H9 (cell line): ENCODE data around the gene CRELD2. TPM values are rescaled to one million over a fixed set of nuclear protein-coding genes. Genes with fewer than 3 reads are reported as not detected.

ENCODE experiments used
- DNase-seq: peaks from one replicate; pipeline ENCODE4 v3.0.0-alpha.2; 2017
- H2AFZ ChIP-seq: one replicate; pipeline ENCODE4 v1.6.1; 2013; ENCODE audit warnings: mild to moderate bottlenecking, low read length, control low read depth, moderate library complexity
- H2AK5ac ChIP-seq: 2 replicates; pipeline ENCODE4 v1.6.1; 2013; ENCODE audit warnings: low read length, control low read depth, mixed read lengths; ENCODE audit not compliant: insufficient read length
- H2BK120ac ChIP-seq: one replicate; pipeline ENCODE4 v1.6.1; 2013; ENCODE audit warnings: low read depth, mild to moderate bottlenecking, low read length, control low read depth, inconsistent platforms; ENCODE audit not compliant: poor library complexity, severe bottlenecking
- H2BK12ac ChIP-seq: 2 replicates; pipeline ENCODE4 v1.6.1; 2013; ENCODE audit warnings: low read length, control low read depth, mixed read lengths, low read depth; ENCODE audit not compliant: insufficient read length
- H2BK15ac ChIP-seq: 2 replicates; pipeline ENCODE4 v1.6.1; 2013; ENCODE audit warnings: low read depth, low read length, control low read depth
- H2BK20ac ChIP-seq: one replicate; pipeline ENCODE4 v1.6.1; 2013; ENCODE audit warnings: low read depth, mild to moderate bottlenecking, low read length, control low read depth, inconsistent platforms; ENCODE audit not compliant: poor library complexity, severe bottlenecking
- H2BK5ac ChIP-seq: 2 replicates; pipeline ENCODE4 v1.6.1; 2013; ENCODE audit warnings: low read length, control low read depth, mixed read lengths; ENCODE audit not compliant: insufficient read length
- H3K14ac ChIP-seq: 2 replicates; pipeline ENCODE4 v1.6.1; 2013; ENCODE audit warnings: low read length, control low read depth; ENCODE audit not compliant: insufficient read depth
- H3K18ac ChIP-seq: 2 replicates; pipeline ENCODE4 v1.6.1; 2013; ENCODE audit warnings: low read depth, mild to moderate bottlenecking, mixed read lengths, low read length, control low read depth; ENCODE audit not compliant: insufficient read length
- H3K23ac ChIP-seq: 2 replicates; pipeline ENCODE4 v1.6.1; 2013; ENCODE audit warnings: low read length, control low read depth, mixed read lengths, low read depth; ENCODE audit not compliant: insufficient read length
- H3K23me2 ChIP-seq: 2 replicates; pipeline ENCODE4 v1.6.1; 2013; ENCODE audit warnings: low read depth, mild to moderate bottlenecking, mixed read lengths, low read length, control low read depth; ENCODE audit not compliant: insufficient read length, poor library complexity, severe bottlenecking
- H3K27ac ChIP-seq: 2 replicates; pipeline ENCODE4 v1.5.1; 2013; ENCODE audit warnings: low read length, control low read depth, mixed read lengths, low read depth; ENCODE audit not compliant: insufficient read length
- H3K27me3 ChIP-seq: 2 replicates; pipeline ENCODE4 v1.6.1; 2013; ENCODE audit warnings: low read length, control low read depth, inconsistent platforms; ENCODE audit not compliant: insufficient read depth
- H3K4ac ChIP-seq: 2 replicates; pipeline ENCODE4 v1.6.1; 2013; ENCODE audit warnings: low read depth, mild to moderate bottlenecking, control low read depth, inconsistent platforms, low read length, moderate library complexity
- H3K4me1 ChIP-seq: 2 replicates; pipeline ENCODE4 v1.6.1; 2013; ENCODE audit warnings: low read length, control low read depth, inconsistent platforms; ENCODE audit not compliant: insufficient read depth
- H3K4me2 ChIP-seq: 2 replicates; pipeline ENCODE4 v1.6.1; 2013; ENCODE audit warnings: low read length, control low read depth, mixed read lengths; ENCODE audit not compliant: insufficient read length, insufficient read depth
- H3K56ac ChIP-seq: 2 replicates; pipeline ENCODE4 v1.6.1; 2013; ENCODE audit warnings: low read depth, mild to moderate bottlenecking, mixed read lengths, low read length, control low read depth; ENCODE audit not compliant: insufficient read length
- H3K79me1 ChIP-seq: 2 replicates; pipeline ENCODE4 v1.6.1; 2013; ENCODE audit warnings: low read depth, mild to moderate bottlenecking, moderate library complexity, low read length, control low read depth, inconsistent platforms; ENCODE audit not compliant: insufficient read depth, poor library complexity, severe bottlenecking
- H3K79me2 ChIP-seq: 2 replicates; pipeline ENCODE4 v1.6.1; 2013; ENCODE audit warnings: low read length, control low read depth, inconsistent platforms; ENCODE audit not compliant: insufficient read depth
- H3K9ac ChIP-seq: 2 replicates; pipeline ENCODE4 v1.6.1; 2013; ENCODE audit warnings: low read length, control low read depth, mixed read lengths; ENCODE audit not compliant: insufficient read length; ENCODE audit errors: extremely low read depth
- H3K9me3 ChIP-seq: one replicate; pipeline ENCODE4 v1.6.1; 2013; ENCODE audit warnings: low read depth, low read length, inconsistent platforms; ENCODE audit not compliant: control insufficient read depth
- H3T11ph ChIP-seq: one replicate; pipeline ENCODE4 v1.6.1; 2013; ENCODE audit warnings: mild to moderate bottlenecking, low read length, control low read depth, inconsistent platforms
- H4K20me1 ChIP-seq: one replicate; pipeline ENCODE4 v1.6.1; 2013; ENCODE audit not compliant: control insufficient read depth, insufficient read length, insufficient read depth
- H4K5ac ChIP-seq: 2 replicates; pipeline ENCODE4 v1.6.1; 2013; ENCODE audit warnings: low read depth, mild to moderate bottlenecking, mixed read lengths, low read length, control low read depth; ENCODE audit not compliant: insufficient read length
- H4K8ac ChIP-seq: replicated peaks from 2 replicates; pipeline ENCODE4 v1.6.1; 2013; ENCODE audit warnings: low read length, control low read depth, mixed read lengths, low read depth; ENCODE audit not compliant: insufficient read length
- H4K91ac ChIP-seq: 2 replicates; pipeline ENCODE4 v1.6.1; 2013; ENCODE audit warnings: low read depth, mild to moderate bottlenecking, moderate library complexity, mixed read lengths, low read length, control low read depth; ENCODE audit not compliant: insufficient read length
- H3K27ac Mint-ChIP-seq, 3 experiments: 2 replicates in 2 of 3; 3 replicates in 1 of 3; pipeline ENCODE4 v1.8.0; 2020 to 2021; ENCODE audit warnings: mixed read lengths in 3 of 3, mild to moderate bottlenecking in 1 of 3, moderate library complexity in 1 of 3
- H3K27me3 Mint-ChIP-seq: 2 replicates; pipeline ENCODE4 v1.8.0; 2021; ENCODE audit warnings: low read depth, mild to moderate bottlenecking, moderate library complexity, mixed read lengths
- H3K36me3 Mint-ChIP-seq, 3 experiments: 2 replicates in 2 of 3; 3 replicates in 1 of 3; pipeline ENCODE4 v1.8.0; 2020 to 2021; ENCODE audit warnings: low read depth in 3 of 3, mixed read lengths in 3 of 3; ENCODE audit not compliant: insufficient read depth in 1 of 3
- H3K4me1 Mint-ChIP-seq, 2 experiments: 2 replicates each; pipeline ENCODE4 v1.8.0; 2020; ENCODE audit warnings: mixed read lengths in 2 of 2
- H3K4me3 Mint-ChIP-seq, 2 experiments: 2 replicates in 1 of 2; 3 replicates in 1 of 2; pipeline ENCODE4 v1.8.0; 2020 to 2021; ENCODE audit warnings: mild to moderate bottlenecking in 2 of 2, mixed read lengths in 2 of 2, moderate library complexity in 1 of 2
- H3K9me3 Mint-ChIP-seq, 2 experiments: 2 replicates in 1 of 2; 3 replicates in 1 of 2; pipeline ENCODE4 v1.8.0; 2020; ENCODE audit warnings: mild to moderate bottlenecking in 2 of 2, mixed read lengths in 2 of 2, moderate library complexity in 1 of 2
- WGBS: extraction: QIAGEN DNeasy Blood & Tissue Kit; methylation state at CpG from one replicate; pipeline ENCODE4 v1.1.7; 2013; ENCODE audit warnings: missing lambda C conversion rate, low lambda C conversion rate, mixed read lengths; ENCODE audit not compliant: insufficient read length; ENCODE audit errors: extremely low coverage; 5-methylcytosine and 5-hydroxymethylcytosine counted together
- total RNA-seq: library from RNA; stranded (reverse); gene quantifications from 2 replicates; pipeline ENCODE4 v1.2.1, GENCODE V29; 2021
- TF ChIP-seq, protein P1 (sequence below): fragments of 200-600 bp; sonication (generic); conservative IDR thresholded peaks from 3 replicates; pipeline ENCODE4 v1.8.0; 2021; ENCODE audit warnings: antibody characterized with exemption, mild to moderate bottlenecking

Gene CRELD2
- total RNA-seq, 1 experiment from 2014 or later: 34.7 TPM

DNA sequence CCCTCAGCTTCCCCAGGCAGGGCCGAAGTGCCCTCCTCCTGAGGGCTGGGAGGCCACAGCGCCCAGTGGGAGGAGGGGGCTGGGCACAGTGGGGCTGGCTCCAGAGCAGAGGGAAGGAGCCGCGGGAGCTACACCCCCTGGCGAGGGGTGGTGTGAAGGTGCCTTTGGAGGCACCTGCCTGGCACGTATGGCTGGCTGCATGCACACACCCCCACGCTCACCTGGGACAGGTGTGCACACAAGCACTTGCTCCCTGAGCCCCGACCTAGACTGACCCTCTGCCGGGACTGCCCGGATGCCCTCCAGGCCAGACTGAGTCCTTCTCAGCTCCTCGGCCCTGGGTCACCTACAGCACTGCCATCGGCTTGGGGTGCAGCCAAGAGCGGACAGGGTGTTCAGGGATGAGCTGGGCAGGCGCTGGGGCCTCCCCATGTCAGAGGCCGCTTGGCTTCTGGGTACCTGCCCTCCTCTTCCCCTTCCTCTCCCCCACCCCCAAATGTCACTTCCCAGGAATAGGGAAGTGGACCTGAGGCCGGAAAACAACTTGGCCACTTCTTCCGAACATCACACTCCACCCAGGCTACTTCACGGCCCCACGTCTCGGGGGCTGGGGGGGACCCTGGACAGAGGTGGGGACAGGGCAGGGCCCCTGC lies 34.7 kb downstream of the CRELD2 start:
- Histone ChIP-seq H2AK5ac (no peak overlapping the region), H3K23me2 (no peaks in the 10 kb centered on the region), H2BK20ac (no peak overlapping the region), H2BK12ac (no peak overlapping the region), H4K91ac (no peak overlapping the region), H3K27ac (no peak overlapping the region), H2BK15ac (no peak overlapping the region), H3K79me2 (no peaks in the 10 kb centered on the region), H3K9ac (no peak overlapping the region), H4K8ac (no peak overlapping the region), H3K14ac (no peak overlapping the region), H4K5ac (no peak overlapping the region), H3K79me1 (no peaks in the 10 kb centered on the region), H3K18ac (no peak overlapping the region), H2BK120ac (no peak overlapping the region), H4K20me1 (no peaks in the 10 kb centered on the region), H2AFZ (no peak overlapping the region), H3K4me2 (no peak overlapping the region), H3K9me3 (no peaks in the 10 kb centered on the region), H3K56ac (no peak overlapping the region), H2BK5ac (no peak overlapping the region), H3T11ph (no peak overlapping the region), H3K27me3 (no peaks in the 10 kb centered on the region), H3K4ac (no peak overlapping the region), H3K4me1 (no peaks in the 10 kb centered on the region), H3K23ac (no peak overlapping the region)
- H3K27me3 Mint-ChIP-seq: no peaks in the 10 kb centered on the region; the same call in none of the 2 replicates
- peaks cover 0 to 13% of the 10 kb centered on the region in 2 experiments; a peak in 3 of 4 replicates for H3K4me1 Mint-ChIP-seq
- TF ChIP-seq, protein P1, sequence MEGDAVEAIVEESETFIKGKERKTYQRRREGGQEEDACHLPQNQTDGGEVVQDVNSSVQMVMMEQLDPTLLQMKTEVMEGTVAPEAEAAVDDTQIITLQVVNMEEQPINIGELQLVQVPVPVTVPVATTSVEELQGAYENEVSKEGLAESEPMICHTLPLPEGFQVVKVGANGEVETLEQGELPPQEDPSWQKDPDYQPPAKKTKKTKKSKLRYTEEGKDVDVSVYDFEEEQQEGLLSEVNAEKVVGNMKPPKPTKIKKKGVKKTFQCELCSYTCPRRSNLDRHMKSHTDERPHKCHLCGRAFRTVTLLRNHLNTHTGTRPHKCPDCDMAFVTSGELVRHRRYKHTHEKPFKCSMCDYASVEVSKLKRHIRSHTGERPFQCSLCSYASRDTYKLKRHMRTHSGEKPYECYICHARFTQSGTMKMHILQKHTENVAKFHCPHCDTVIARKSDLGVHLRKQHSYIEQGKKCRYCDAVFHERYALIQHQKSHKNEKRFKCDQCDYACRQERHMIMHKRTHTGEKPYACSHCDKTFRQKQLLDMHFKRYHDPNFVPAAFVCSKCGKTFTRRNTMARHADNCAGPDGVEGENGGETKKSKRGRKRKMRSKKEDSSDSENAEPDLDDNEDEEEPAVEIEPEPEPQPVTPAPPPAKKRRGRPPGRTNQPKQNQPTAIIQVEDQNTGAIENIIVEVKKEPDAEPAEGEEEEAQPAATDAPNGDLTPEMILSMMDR: no peak
- no peak overlapping the region for H3K4me3 Mint-ChIP-seq
- H3K9me3 Mint-ChIP-seq: no peaks in the 10 kb centered on the region
- WGBS: no CpG with 5 or more reads among the region's 20 CpGs
- DNase-seq: no peak
- no peak overlapping the region for H3K27ac Mint-ChIP-seq
- no peaks in the 10 kb centered on the region; a peak in 1 of 7 replicates for H3K36me3 Mint-ChIP-seq
